OCI-LY7 (cell line): Measurements from ENCODE around the gene FGF11. TPM values are rescaled to one million over a fixed set of nuclear protein-coding genes. Genes with fewer than 3 reads are reported as not detected.
A peak's percentile ranks its signal among the peaks of the same experiment; 100 is the strongest.

ENCODE experiments used
- BruUV-seq: library from RNA; stranded (reverse); fragments of 400-500 nt; replicated peaks from 2 replicates; lab custom pipeline; 2021; lab: Mats Ljungman, UMichigan
- CTCF ChIA-PET: fragments of 300-600 bp; sonication (Branson Sonifier 250); formaldehyde crosslinking; loops from one replicate; lab custom pipeline; 2022; ENCODE audit warnings: antibody characterized with exemption; ENCODE audit not compliant: unreplicated experiment; lab: Charles Lee
- POLR2A ChIA-PET: fragments of 300-600 bp; sonication (Branson Sonifier 250); formaldehyde crosslinking; loops from one replicate; lab custom pipeline; 2022; ENCODE audit warnings: antibody characterized with exemption; lab: Charles Lee
- DNase-seq: peaks from one replicate; pipeline ENCODE4 v3.0.0-alpha.2; 2015; ENCODE audit warnings: low spot score
- H2AFZ ChIP-seq: fragments of 200-600 bp; sonication (generic), shearing (Covaris generic); 2 replicates; pipeline ENCODE4 v1.6.1; 2014; ENCODE audit warnings: mild to moderate bottlenecking, antibody characterized with exemption, low read length, moderate library complexity
- H3K27ac ChIP-seq: fragments of 200-600 bp; sonication (generic); 2 replicates; pipeline ENCODE4 v1.5.1; 2014; ENCODE audit warnings: mixed run types, low read depth, mild to moderate bottlenecking, moderate library complexity, low read length, inconsistent platforms; ENCODE audit not compliant: poor library complexity, severe bottlenecking
- H3K36me3 ChIP-seq: fragments of 200-600 bp; sonication (generic); 2 replicates; pipeline ENCODE4 v1.6.1; 2014; ENCODE audit warnings: mild to moderate bottlenecking, antibody characterized with exemption, low read length, moderate library complexity, mixed read lengths; ENCODE audit not compliant: insufficient read depth
- H3K4me1 ChIP-seq: fragments of 200-600 bp; sonication (generic); 2 replicates; pipeline ENCODE4 v1.5.1; 2014; ENCODE audit warnings: mild to moderate bottlenecking, low read length; ENCODE audit not compliant: insufficient read depth, poor library complexity, severe bottlenecking
- H3K4me2 ChIP-seq: fragments of 200-600 bp; sonication (generic); 2 replicates; pipeline ENCODE4 v1.6.1; 2014; ENCODE audit warnings: mild to moderate bottlenecking, low read length
- H3K4me3 ChIP-seq: fragments of 200-600 bp; sonication (generic); 2 replicates; pipeline ENCODE4 v1.5.1; 2014; ENCODE audit warnings: mild to moderate bottlenecking, low read depth, low read length; ENCODE audit not compliant: poor library complexity, severe bottlenecking
- H3K79me2 ChIP-seq: fragments of 200-600 bp; sonication (generic); 2 replicates; pipeline ENCODE4 v1.6.1; 2016; ENCODE audit warnings: low read depth, mild to moderate bottlenecking, low read length, moderate library complexity, mixed read lengths; ENCODE audit not compliant: insufficient read depth
- H3K9me2 ChIP-seq: fragments of 200-600 bp; sonication (generic); 2 replicates; pipeline ENCODE4 v1.6.1; 2016; ENCODE audit warnings: mild to moderate bottlenecking, low read length, mixed read lengths; ENCODE audit not compliant: insufficient read depth
- H3K9me3 ChIP-seq: fragments of 200-600 bp; sonication (generic); 2 replicates; pipeline ENCODE4 v1.6.1; 2014; ENCODE audit warnings: mild to moderate bottlenecking, mixed run types, low read length, mixed read lengths
- H4K20me1 ChIP-seq: fragments of 200-600 bp; sonication (generic); 2 replicates; pipeline ENCODE4 v1.6.1; 2014; ENCODE audit warnings: mild to moderate bottlenecking, antibody characterized with exemption, low read length, moderate library complexity, mixed read lengths; ENCODE audit not compliant: insufficient read depth
- EZH2phosphoT487 ChIP-seq: fragments of 200-600 bp; sonication (generic); IDR thresholded peaks from 2 replicates; pipeline ENCODE4 v1.6.1; 2018; ENCODE audit warnings: low read depth, borderline replicate concordance, mild to moderate bottlenecking, mixed run types, antibody characterized with exemption, low read length, moderate library complexity, mixed read lengths
- intact Hi-C: fragments of 100-400 bp; cut with micrococcal nuclease; formaldehyde crosslinking; loops from one replicate; pipeline ENCODE4 v1.10.0; 2022; ENCODE audit not compliant: unreplicated experiment
- total RNA-seq, 2 experiments: library from RNA; depleted of rRNA in 1 of 2; stranded (reverse); fragments of >200 nt in 1 of 2; shearing (Covaris generic) in 1 of 2; gene quantifications; 2 replicates each; pipeline ENCODE4 v1.2.3, GENCODE V29; 2014 to 2022
- TF ChIP-seq, protein P1 (sequence below): fragments of 200-600 bp; sonication (generic); conservative IDR thresholded peaks from 2 replicates; pipeline ENCODE4 v1.5.1; 2014; ENCODE audit warnings: mild to moderate bottlenecking, antibody characterized with exemption, low read length, moderate library complexity, mixed read lengths

FGF11 gene
- total RNA-seq, 2 experiments from 2014 or later: 1.3 to 11.0 TPM

DNA sequence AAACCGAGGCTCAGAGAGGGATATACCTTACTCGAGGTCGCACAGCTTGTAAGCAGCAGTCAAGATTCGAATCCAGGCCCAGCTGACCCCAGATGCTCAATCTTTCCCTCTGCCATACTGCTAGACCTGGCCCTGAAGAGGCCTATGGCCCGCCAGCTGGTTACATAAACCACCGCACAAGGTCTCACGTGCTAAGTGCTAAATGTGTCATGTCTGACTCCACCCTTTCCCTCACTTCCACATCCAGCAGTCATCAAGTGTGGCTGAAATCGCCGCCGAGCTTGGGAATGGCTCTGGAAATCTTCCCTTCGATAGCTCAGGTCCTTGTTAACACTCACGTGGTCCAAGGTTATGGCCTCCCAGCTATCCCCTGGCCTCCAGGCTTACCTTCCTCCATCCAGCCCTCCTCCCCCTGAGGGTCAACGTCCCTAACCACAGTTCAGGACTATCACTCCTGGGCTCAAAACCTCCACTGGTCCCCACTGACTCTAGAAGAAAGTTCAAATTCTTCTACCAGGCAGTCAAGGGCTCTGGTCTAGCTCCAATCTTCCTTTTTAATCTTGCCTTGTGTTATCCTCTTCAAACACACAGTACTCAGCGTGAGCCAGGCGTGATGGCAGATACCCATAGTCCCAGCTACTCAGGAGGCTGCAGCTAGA is 36.6 kb downstream of the FGF11 start:
- TF ChIP-seq, protein P1, sequence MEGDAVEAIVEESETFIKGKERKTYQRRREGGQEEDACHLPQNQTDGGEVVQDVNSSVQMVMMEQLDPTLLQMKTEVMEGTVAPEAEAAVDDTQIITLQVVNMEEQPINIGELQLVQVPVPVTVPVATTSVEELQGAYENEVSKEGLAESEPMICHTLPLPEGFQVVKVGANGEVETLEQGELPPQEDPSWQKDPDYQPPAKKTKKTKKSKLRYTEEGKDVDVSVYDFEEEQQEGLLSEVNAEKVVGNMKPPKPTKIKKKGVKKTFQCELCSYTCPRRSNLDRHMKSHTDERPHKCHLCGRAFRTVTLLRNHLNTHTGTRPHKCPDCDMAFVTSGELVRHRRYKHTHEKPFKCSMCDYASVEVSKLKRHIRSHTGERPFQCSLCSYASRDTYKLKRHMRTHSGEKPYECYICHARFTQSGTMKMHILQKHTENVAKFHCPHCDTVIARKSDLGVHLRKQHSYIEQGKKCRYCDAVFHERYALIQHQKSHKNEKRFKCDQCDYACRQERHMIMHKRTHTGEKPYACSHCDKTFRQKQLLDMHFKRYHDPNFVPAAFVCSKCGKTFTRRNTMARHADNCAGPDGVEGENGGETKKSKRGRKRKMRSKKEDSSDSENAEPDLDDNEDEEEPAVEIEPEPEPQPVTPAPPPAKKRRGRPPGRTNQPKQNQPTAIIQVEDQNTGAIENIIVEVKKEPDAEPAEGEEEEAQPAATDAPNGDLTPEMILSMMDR: no peak
- TF ChIP-seq EZH2phosphoT487: no peak
- H3K9me3 ChIP-seq: no peaks in the 10 kb centered on the region
- H3K4me2 ChIP-seq: no peak overlapping the region
- H4K20me1 ChIP-seq: no peaks in the 10 kb centered on the region
- no TSS peak for BruUV-seq
- no peak overlapping the region for H3K27ac ChIP-seq
- no peak overlapping the region for H2AFZ ChIP-seq
- DNase-seq: no peak
- no peaks in the 10 kb centered on the region for H3K36me3 ChIP-seq
- ChIA-PET CTCF (no interaction called here), POLR2A (interaction anchor here (0.6 to 1.1 kb wide), 5 partner anchors 8 to 255 kb away, joined by 3 to 5 read pairs (median 3); partner anchors contain the start of genes POLR2A and TMEM256)
- intact Hi-C loops: no loop called here
- H3K9me2 ChIP-seq: no peaks in the 10 kb centered on the region
- H3K4me1 ChIP-seq: peaks cover 6% of the 10 kb centered on the region
- no peak overlapping the region for H3K4me3 ChIP-seq
- H3K79me2 ChIP-seq: no peaks in the 10 kb centered on the region

- no peak overlapping the region for H3K27ac ChIP-seq
- ChIA-PET CTCF (no interaction called here), POLR2A (interaction anchor here (0.6 to 1.1 kb wide), 5 partner anchors 8 to 255 kb away, joined by 3 to 5 read pairs (median 3); partner anchors contain the start of genes POLR2A and TMEM256)
- no peaks in the 10 kb centered on the region for H4K20me1 ChIP-seq
- no peak overlapping the region for H3K4me2 ChIP-seq
- no peak for DNase-seq
- BruUV-seq: no TSS peak
- H3K4me1 ChIP-seq: peaks cover 6% of the 10 kb centered on the region
- no peak overlapping the region for H3K4me3 ChIP-seq
- no peaks in the 10 kb centered on the region for H3K9me2 ChIP-seq
- no peak overlapping the region for H2AFZ ChIP-seq
- no peak for TF ChIP-seq EZH2phosphoT487
- TF ChIP-seq, protein P1: no peak
- intact Hi-C loops: no loop called here
- no peaks in the 10 kb centered on the region for H3K9me3 ChIP-seq
- no peaks in the 10 kb centered on the region for H3K36me3 ChIP-seq
- no peaks in the 10 kb centered on the region for H3K79me2 ChIP-seq
Measured at GRCh38 chr17:7476494-7476893, 37.2 kb downstream of the FGF11 start.

DNA sequence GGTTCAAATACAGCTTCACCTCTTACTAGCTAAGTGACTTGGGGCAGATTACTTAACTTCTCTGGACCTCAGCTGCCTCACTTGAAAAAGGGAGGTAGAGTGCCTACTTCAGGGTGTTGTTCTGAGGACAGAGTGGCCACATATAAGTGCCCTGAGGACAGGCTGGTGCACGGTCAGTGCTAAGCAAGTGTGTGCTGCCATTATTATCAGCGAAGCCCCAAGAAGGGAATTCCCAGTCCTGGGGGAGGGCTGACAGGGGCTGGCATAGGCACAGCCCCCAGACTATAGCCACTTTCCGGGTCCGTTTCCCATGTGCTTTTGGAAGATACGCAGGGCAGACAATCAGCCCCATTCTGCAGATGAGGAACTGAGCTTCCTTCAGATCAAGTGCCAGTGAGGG is 37.6 kb downstream of the FGF11 start:
- ChIA-PET CTCF (no interaction called here), POLR2A (interaction anchor here (0.9 kb wide), 1 partner anchor 20 kb away, joined by 4 read pairs; no protein-coding TSS in a partner anchor)
- Histone ChIP-seq H4K20me1 (no peaks in the 10 kb centered on the region), H3K9me2 (no peaks in the 10 kb centered on the region), H2AFZ (no peak overlapping the region), H3K79me2 (no peaks in the 10 kb centered on the region), H3K27ac (no peak overlapping the region), H3K4me3 (no peak overlapping the region), H3K9me3 (no peaks in the 10 kb centered on the region), H3K4me1 (peaks cover 6% of the 10 kb centered on the region), H3K36me3 (no peaks in the 10 kb centered on the region), H3K4me2 (peak overlapping the region; percentile 66; the same call in 1 of the 2 replicates)
- no peak for DNase-seq
- intact Hi-C loops: no loop called here
- BruUV-seq: no TSS peak
- TF ChIP-seq, protein P1: no peak
- TF ChIP-seq EZH2phosphoT487: no peak
